Activated naive CD8-positive, alpha-beta T cell treated with anti-CD3 and anti-CD28 coated beads, Interleukin-2, amount 50 U/mL, for 16 hours (primary cell): ENCODE measurements around the gene SMTNL2.

Experiments used
- DNase-seq: peaks from one replicate; pipeline ENCODE4 v3.0.0-alpha.2; 2020; ENCODE audit warnings: low read depth, low spot score

SMTNL2 gene

DNA sequence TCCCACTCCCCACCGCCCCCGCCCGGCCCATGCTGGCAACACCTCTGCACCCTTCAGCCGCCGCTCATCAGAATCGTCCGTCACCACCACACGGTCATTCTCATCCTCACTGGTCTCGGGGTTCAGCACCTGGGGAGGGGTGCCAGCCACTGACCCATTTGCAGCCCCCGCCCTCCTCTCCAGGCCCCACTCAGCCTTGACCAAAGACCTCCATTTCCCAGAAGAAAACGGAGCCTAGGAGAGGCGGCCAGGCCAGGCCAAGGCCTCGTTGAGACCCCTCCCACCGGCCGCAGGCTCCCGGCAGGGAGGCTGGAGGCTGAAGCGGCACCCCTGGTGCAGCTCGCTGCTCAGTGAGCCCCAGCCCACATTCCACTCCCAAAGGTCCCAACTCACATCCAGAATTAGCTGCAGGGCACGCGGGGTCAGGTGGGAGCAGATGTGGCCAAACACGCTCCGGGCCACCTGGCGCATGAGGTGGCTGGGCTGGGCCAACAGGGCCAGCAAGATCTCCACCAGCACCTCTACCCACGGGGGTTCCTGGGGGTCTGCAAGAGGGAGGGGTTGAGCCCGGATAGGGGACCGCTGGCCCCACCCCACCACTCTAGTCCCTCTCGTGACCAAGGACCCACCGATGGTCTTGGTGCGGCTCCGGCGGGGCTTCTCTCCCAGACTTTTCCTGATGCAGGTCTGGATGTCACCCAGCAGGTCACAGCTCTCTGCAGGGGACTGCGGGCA is 38.9 kb upstream of the SMTNL2 start:
- no peak for DNase-seq

GRCh38 chr17:4547118-4547906 is 37.0 kb upstream of the SMTNL2 start:
- no peak for DNase-seq

DNA sequence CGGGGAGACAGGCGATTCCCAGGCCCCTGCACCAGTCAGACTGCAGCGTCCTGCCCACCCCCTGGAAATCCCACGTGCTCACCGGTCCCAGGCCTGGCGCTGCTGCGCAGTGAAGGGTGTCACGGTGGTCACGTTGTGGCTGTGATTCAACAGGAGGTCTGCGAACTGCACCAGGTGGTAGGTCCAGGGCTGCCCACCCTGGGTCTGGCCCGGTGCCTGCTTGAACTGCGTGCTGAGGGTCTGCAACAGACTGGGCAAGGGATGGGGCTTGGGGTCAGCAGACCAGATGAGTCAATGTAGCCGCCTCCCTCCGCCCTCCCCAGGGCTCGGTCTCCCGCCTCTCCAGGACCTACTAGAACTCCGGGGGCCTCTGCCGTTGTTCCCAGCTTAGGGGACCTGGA is 36.3 kb upstream of the SMTNL2 start:
- no peak for DNase-seq

- no peak for DNase-seq
These were observed 35.4 kb upstream of the SMTNL2 start for GRCh38 chr17:4548721-4549531.

DNA sequence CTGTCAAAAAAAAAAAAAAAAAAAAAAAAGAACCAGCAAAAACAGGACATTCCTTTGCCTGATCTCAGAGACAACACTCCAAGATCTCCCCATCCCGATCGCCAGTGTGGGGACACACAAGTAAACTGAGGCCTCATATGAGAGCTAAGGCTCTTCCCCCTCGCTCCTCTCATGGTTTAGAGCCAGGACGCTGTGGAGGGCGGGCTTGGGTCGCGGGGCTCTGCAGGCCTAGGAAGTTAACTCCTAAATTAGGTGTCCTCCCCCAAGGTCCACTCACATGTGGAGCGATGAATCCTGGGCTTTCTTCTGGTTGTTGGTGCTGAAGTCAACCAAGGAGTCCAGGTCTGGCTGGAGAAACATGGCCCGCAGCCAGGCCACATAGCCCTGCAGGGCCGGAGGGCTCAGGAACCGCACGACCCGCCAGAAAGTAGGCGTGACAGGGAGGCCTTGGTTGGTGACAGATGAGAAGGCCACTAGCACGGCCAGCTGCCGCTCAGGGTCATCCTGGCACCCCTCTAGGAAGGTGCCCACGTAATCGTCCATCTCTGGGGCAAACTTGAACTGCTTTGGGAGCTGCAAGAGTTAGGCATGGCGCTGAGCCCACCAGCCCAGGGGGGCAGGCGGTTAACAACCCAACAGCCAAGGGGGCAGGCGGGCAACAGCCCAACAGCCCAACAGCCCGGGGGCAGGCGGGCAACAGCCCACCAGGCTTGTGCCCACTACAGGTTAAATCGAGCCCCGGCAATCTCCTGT is 34.4 kb upstream of the SMTNL2 start:
- DNase-seq: no peak

DNA sequence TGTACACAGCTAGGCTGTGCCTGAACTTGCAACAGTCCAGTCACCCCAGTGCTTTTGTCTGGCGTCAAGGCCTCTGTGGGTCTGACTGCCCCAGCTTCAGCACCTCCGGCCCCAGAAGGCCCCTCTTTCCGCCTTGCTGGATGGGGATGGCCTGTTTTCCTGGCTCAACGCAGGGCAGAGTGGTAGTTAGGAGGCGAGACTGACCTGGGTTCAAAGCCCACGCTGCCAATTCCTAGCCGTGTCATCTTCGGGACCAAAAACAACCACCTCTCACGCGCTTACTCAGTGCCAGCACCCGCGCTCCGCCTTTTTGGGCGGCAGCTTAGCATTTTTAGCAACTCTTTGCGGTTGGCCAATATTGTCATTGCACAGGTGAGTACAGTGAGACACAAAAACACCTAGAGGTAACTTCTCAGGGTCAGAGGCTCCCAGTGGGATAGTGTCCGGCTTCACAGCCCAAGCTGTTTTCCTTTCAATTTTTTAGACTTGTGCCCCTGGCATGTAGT is 33.7 kb upstream of the SMTNL2 start:
- no peak for DNase-seq

- no peak for DNase-seq
These were observed 33.2 kb upstream of the SMTNL2 start for GRCh38 chr17:4551141-4551540.

- no peak for DNase-seq
These were observed 32.4 kb upstream of the SMTNL2 start for GRCh38 chr17:4551796-4552525.

GRCh38 chr17:4553669-4554068 is 30.7 kb upstream of the SMTNL2 start:
- no peak for DNase-seq

GRCh38 chr17:4554441-4554996 is 29.8 kb upstream of the SMTNL2 start:
- no peak for DNase-seq

- DNase-seq: peak; percentile 96
These were observed 29.1 kb upstream of the SMTNL2 start, which contains the start of gene MYBBP1A for GRCh38 chr17:4554997-4555799. TSS of gene MYBBP1A (minus strand) at chr17:4555384. CDS start at chr17:4555324, 60 bp downstream.

DNA sequence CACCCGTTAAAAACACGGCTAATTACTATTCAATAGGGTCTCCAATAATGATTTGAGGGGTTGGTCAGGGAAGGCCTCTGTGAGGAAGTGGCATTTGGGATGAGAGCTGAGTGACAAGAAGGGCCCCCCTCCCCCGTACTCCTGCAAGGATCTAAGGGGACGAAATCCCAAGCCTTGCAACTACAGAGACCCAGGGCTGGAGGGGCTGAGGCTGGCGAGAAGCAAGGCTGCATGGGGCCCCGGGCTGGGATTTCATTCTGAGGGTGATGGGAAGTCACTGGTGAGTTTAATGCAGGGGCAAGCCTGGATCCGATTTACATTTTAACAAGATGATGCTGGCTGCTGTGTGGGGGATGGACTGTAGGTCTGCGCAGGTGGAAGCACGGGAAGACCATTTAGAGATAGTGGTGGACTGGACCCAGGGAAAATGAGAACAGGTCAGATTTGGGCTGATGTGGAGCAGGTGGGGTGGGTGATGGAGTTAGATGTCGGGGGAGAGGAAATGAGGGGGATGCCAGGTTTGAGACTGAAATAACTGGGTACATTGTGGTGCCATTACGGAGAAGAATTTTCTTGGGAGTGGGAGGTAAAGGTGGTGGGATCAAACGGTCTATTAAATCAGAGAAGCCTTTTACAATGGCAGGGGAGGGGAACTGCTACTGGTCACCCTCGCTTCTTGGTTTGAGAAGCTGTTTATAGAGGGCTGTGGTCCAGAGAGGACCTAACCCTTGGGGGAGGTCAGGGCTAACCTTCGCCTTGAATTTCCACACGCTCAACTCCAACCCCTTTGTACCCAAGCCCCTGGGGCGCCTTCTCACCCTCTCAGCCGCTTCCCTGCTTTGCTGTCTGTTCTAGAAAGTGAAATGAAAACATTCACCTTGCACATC is 28.2 kb upstream of the SMTNL2 start:
- DNase-seq: no peak

GRCh38 chr17:4556996-4557395 is 27.3 kb upstream of the SMTNL2 start:
- no peak for DNase-seq

DNA sequence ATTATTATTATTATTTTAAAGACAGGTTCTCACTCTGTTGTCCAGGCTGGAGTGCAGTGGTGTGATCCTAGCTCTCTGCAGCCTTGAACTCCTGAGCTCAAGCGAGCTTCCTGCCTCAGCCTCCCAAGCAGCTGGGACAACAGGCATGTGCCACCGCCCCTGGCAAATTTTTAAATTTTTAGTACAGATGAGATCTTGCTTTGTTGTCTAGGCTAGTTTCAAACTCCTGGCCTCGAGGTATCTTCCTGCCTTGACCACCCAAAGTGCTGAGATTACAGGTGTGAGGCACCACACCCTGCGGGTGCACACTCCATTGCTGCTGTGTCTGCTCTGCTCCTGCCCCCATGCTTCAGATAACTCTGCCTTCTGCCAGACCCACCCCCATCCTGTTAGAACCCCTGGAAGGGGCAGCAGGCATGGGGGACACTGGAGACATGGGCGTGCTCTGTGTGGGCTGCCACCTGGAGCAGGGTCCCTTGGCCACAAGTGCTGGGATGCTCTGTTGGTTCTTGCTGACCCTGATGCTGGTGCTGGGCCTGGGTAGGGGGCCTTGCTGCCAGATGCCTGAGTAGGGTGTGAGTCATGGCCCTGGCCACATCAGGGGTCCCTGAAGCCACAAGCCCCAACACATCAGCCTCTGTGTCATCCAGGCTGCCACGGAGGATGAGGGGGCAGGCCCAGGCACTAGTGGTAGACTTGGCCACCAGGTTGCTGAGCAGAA is 26.5 kb upstream of the SMTNL2 start:
- DNase-seq: no peak

- DNase-seq: no peak
These were observed 25.9 kb upstream of the SMTNL2 start for GRCh38 chr17:4558347-4558971.

DNA sequence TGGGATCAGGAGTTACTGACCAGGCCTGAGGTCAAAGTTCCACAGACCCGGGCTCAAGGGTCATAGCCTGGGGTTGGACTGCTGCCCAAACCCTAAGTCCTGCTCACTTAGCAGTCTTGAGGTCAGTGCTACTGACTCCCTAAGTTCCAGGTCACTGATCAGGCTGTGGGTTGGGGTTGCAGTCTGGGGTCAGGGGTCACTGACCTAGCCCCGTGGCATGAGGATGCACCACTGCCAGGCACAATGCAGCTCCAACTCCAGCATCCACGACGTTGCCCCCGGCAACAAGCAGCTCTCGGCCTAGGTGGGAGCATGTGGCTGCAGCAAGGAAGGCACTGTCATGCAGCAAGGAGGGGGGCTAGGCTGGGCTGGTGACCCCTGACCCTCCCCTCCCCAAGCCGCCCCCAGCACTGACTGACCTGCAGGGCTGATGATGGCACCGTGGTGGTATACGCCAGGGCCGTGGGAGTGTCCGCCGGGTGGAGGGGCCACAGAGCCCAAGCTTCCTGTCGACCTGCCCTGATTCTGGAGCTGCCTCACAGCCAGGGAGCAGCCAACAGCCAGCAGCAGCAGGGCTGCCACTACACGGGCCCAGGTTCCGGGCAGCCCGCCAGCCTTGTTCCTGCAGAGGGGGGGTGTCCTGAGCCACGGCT is 25.1 kb upstream of the SMTNL2 start:
- no peak for DNase-seq

DNA sequence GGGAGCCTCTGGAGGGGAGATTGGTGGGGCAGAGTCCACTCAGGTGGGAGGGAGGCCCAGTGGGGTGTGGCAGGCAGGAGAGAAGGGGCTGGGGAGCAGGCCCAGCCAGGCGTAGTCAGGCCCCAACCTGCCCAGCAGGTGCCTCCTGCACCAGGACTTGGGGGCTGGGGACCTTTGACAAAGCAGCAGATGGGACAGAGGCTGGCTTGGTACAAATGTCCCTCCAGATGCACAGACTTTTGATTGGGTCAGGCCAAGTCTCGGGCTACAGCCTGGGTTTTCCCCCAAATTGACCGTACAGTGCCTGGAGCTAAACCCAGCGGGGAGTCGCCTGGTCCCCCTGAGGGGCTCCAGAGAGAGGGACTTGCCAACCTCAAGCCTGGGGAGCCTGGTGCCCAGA is 24.4 kb upstream of the SMTNL2 start:
- no peak for DNase-seq
